Central memory CD8-positive, alpha-beta T cell (primary cell): Measurements from ENCODE around the gene SGMS2.
"Not testable (repeated sequence)": the region's sequence is repeated elsewhere in the genome, so short reads cannot be mapped to it uniquely, and the experiment has no call there.

Source experiments
- ATAC-seq: fragments of 150-1000 bp; cut with Tn5 transposase; replicated peaks from 2 replicates; pipeline ENCODE4 v1.10.0; 2022; ENCODE audit warnings: mild to moderate bottlenecking, moderate FRiP score, moderate number of reproducible peaks; ENCODE audit not compliant: poor library complexity, severe bottlenecking; ENCODE audit errors: extremely low read depth
- DNase-seq, 2 donors: peaks; one replicate each; pipeline ENCODE4 v3.0.0; 2021; ENCODE audit warnings: low spot score in 2 of 2
- H3K27ac Mint-ChIP-seq: one replicate; pipeline ENCODE4 v1.8.0; 2022; ENCODE audit warnings: low read depth, mild to moderate bottlenecking, moderate library complexity, mixed read lengths
- H3K27me3 Mint-ChIP-seq: one replicate; pipeline ENCODE4 v1.8.0; 2022; ENCODE audit warnings: mixed read lengths
- H3K36me3 Mint-ChIP-seq: one replicate; pipeline ENCODE4 v1.8.0; 2022; ENCODE audit warnings: mild to moderate bottlenecking, moderate library complexity, mixed read lengths; ENCODE audit not compliant: insufficient read depth
- H3K4me1 Mint-ChIP-seq: one replicate; pipeline ENCODE4 v1.8.0; 2022; ENCODE audit warnings: mixed read lengths
- H3K4me3 Mint-ChIP-seq: one replicate; pipeline ENCODE4 v1.8.0; 2022; ENCODE audit warnings: mild to moderate bottlenecking, moderate library complexity, mixed read lengths
- H3K9me3 Mint-ChIP-seq: one replicate; pipeline ENCODE4 v1.8.0; 2022; ENCODE audit warnings: mixed read lengths

SGMS2 gene

DNA sequence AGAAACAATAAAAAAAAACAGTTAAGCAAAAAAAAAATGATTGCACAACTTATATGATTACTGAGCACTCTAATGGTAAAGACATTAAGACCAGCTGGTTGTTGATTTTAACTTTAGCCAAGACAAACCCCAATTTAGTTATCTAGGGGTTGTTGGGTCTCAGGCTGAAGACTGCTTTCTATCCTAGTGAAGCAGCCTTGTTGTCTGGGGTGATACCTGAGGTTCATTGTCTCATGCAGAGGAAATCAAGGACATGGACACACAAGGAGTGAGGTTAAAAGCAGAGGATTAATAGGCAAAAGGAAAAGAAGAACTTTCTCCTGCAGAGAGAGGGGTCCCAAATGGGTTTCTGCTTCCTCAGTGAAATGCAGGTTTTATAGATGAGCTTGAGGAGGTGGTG, 66.6 kb downstream of the SGMS2 start:
- no peaks in the 10 kb centered on the region for H3K9me3 Mint-ChIP-seq
- H3K4me1 Mint-ChIP-seq: no peaks in the 10 kb centered on the region
- ATAC-seq: no peak
- H3K36me3 Mint-ChIP-seq: peaks cover 2% of the 10 kb centered on the region
- no peak overlapping the region for H3K27ac Mint-ChIP-seq
- H3K4me3 Mint-ChIP-seq: no peak overlapping the region
- peaks cover 47% of the 10 kb centered on the region for H3K27me3 Mint-ChIP-seq
- DNase-seq: no peak

DNA sequence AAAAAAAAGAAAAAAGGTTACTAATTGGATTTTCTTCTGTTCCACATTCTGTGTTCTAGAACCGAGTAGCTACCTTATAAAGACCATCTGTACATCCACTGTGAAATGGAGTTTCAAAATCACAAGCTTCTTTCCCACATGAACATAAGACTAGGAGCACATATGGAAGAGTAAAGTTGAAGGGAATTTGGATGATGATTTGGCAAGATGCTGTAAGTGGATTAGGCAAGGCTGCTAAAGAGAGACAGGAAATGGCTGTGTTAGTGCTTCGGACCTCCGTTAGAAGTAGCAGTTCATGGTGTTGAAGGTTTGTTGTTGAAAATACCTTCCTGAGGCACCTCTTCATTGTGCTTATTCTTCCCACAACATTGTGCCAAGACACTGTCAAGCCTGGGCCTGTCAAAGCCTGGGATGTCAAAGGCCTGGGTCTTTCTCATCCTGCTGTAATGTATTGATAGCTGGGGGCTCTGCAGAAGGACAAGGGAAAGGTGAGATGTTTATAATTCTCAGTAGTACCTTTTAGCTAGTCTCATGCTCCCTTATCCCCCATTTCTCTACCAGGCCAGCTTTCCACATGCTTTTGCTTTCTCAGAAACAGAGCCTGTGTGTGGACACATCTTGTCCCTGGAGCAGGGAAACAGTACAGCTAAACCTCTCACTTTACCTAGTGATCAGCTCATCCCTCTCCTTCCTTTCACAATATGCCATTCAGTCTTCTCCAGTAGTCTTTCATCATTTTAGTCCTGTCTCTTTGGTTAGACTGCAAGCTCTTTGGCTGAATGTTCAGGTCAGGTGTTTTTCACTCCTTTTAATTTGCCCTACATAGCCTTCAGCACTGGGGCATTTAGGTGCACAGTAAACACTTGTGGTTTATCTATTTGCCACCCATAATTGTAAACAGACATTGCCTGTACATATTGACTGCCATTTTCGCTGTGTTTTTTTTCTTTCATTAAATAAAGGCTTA, 68.7 kb downstream of the SGMS2 start:
- peaks cover 2% of the 10 kb centered on the region for H3K36me3 Mint-ChIP-seq
- no peaks in the 10 kb centered on the region for H3K4me1 Mint-ChIP-seq
- H3K9me3 Mint-ChIP-seq: no peaks in the 10 kb centered on the region
- no peak overlapping the region for H3K27ac Mint-ChIP-seq
- no peak for DNase-seq
- peaks cover 52% of the 10 kb centered on the region for H3K27me3 Mint-ChIP-seq
- H3K4me3 Mint-ChIP-seq: no peak overlapping the region
- no peak for ATAC-seq

DNA sequence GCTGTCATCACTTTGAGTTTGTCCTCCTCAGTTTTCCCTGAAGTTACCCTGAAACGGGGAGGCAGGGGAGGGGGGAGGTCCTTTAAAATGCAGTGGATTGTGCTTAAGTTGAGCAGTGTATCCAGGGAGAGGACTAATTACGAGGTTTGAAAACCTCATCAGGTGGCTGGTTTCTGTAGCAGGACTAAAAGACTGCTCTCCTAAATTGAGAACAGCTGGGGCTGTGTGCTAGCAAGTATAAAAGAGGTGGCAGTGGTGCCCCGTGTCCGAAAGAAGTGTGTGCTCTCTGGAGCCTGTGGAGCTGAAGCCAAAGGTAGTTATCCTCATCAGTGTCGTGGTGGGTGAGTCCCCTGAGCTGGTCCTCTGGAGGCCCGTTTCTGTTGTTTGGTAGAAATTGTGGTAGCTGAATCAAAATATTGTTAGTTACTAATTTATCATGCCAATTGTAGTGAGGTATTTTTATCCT, 69.4 kb downstream of the SGMS2 start:
- Mint-ChIP-seq H3K27me3 (peaks cover 54% of the 10 kb centered on the region), H3K4me3 (no peak overlapping the region), H3K4me1 (no peaks in the 10 kb centered on the region), H3K27ac (no peak overlapping the region), H3K9me3 (no peaks in the 10 kb centered on the region), H3K36me3 (peaks cover 2% of the 10 kb centered on the region)
- DNase-seq (no peak), ATAC-seq (no peak)

DNA sequence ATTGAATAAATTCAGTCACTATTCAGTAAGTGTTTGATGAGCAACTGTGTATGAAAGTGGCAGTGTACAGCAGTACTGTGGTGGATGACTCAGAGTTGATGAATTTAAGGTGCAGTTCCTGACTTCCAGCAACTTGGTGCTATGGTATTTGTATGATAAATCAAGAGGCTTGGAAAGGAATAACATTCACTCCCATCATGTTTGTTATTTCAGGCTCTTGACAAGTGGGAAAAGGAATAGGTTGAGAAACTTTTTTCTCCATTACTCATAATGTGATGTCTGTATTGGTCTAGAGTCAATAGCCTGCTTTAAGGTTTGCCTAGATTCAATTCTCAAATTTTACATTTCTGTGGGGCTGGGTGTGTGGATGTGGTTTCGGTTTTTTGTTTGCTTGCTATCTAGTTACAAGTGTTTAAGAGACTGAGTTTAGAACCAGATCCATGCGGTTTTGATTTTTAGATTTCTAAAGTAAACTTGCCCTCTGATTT, 71.5 kb downstream of the SGMS2 start:
- no peak overlapping the region for H3K27ac Mint-ChIP-seq
- DNase-seq: no peak
- H3K9me3 Mint-ChIP-seq: no peaks in the 10 kb centered on the region
- H3K36me3 Mint-ChIP-seq: peaks cover 2% of the 10 kb centered on the region
- ATAC-seq: no peak
- no peaks in the 10 kb centered on the region for H3K4me1 Mint-ChIP-seq
- H3K27me3 Mint-ChIP-seq: peaks cover 58% of the 10 kb centered on the region
- H3K4me3 Mint-ChIP-seq: no peak overlapping the region

DNA sequence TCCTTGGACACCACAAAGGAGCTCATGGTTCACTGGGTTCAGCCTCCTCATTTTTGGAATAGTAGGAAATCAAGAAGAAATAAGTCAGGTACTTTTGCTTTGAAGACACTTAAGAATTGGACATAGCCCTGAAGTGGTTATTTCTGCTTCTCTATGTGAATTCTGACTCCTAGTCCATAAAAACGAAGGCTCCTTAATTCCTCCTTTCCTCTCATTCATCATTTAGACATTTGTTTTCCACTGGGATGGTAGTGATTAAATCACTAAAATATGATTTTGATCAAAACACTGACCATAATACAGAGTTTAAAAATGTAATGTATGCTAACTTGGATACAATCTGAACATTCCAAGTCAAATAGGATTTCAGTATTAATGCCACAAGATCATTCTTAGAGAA, 71.9 kb downstream of the SGMS2 start:
- no peak overlapping the region for H3K4me3 Mint-ChIP-seq
- peaks cover 58% of the 10 kb centered on the region for H3K27me3 Mint-ChIP-seq
- no peak overlapping the region for H3K27ac Mint-ChIP-seq
- no peak for DNase-seq
- no peaks in the 10 kb centered on the region for H3K9me3 Mint-ChIP-seq
- no peaks in the 10 kb centered on the region for H3K4me1 Mint-ChIP-seq
- peaks cover 2% of the 10 kb centered on the region for H3K36me3 Mint-ChIP-seq
- no peak for ATAC-seq

DNA sequence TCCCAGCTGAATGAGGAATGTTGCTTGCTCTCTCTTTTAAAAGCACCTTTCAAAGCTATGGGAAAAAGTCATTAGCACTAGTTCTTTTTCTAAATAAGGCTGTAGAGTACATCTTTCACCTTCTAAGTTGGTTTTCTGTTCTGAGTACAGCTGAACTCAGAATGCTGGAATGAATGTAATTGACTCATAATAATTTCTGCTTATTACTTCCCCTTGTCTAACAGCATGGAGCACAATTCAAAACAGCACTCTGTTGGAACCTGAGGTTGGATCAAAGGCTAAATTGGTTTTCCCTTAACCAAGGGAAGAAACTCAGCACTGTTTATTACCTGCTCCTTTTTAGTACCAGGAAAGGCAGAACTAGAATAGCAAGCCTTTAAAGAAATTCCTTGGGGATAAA, 73.1 kb downstream of the SGMS2 start:
- H3K27ac Mint-ChIP-seq: no peak overlapping the region
- H3K9me3 Mint-ChIP-seq: no peaks in the 10 kb centered on the region
- DNase-seq (no peak), ATAC-seq (no peak)
- peaks cover 68% of the 10 kb centered on the region for H3K27me3 Mint-ChIP-seq
- H3K4me3 Mint-ChIP-seq: no peak overlapping the region
- H3K36me3 Mint-ChIP-seq: peaks cover 2% of the 10 kb centered on the region
- H3K4me1 Mint-ChIP-seq: no peaks in the 10 kb centered on the region

DNA sequence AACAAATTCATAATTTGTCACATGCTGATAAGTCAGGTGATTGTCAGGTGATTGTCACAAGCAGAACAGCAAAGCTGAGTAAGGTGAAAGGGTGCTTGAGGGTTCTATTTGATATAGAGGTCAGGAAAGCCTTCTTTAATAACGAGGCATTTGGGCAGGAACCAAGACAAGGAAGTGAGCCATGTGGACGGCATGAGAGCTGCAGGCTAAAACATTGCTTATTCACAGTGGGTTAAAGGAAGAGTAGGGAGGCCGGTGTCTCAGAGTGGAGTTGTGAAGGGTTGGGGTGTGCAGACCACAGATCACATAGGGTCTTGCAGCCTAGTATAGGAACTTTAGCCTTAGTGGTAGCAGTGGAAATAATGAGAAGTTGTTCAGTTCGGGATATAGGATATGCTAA, 75.3 kb downstream of the SGMS2 start:
- H3K4me1 Mint-ChIP-seq: no peaks in the 10 kb centered on the region
- peaks cover 78% of the 10 kb centered on the region for H3K27me3 Mint-ChIP-seq
- ATAC-seq (no peak), DNase-seq (no peak)
- H3K27ac Mint-ChIP-seq: no peak overlapping the region
- no peaks in the 10 kb centered on the region for H3K36me3 Mint-ChIP-seq
- no peaks in the 10 kb centered on the region for H3K9me3 Mint-ChIP-seq
- no peak overlapping the region for H3K4me3 Mint-ChIP-seq

DNA sequence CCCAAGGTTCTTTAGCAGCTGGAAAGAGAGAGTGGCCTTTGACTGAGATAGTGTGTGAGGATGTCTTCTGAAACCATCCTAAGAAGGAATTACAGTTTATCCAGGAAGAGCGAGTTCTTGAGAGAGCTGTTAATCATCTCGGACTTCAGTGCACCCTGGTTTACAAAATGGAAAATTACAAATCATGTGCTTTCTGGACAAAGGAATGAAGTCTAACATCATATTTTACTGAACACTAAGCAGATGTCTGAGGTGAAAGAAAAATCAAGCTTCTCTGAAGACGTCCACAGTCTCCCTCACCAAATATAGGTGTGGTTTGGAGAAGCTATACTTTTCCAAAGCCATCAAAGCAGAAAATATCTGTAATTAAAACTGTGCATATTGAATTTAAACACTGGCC, 75.8 kb downstream of the SGMS2 start:
- peaks cover 74% of the 10 kb centered on the region for H3K27me3 Mint-ChIP-seq
- H3K9me3 Mint-ChIP-seq: no peaks in the 10 kb centered on the region
- no peaks in the 10 kb centered on the region for H3K4me1 Mint-ChIP-seq
- H3K27ac Mint-ChIP-seq: no peak overlapping the region
- H3K4me3 Mint-ChIP-seq: no peak overlapping the region
- no peak for DNase-seq
- H3K36me3 Mint-ChIP-seq: no peaks in the 10 kb centered on the region
- ATAC-seq: no peak

DNA sequence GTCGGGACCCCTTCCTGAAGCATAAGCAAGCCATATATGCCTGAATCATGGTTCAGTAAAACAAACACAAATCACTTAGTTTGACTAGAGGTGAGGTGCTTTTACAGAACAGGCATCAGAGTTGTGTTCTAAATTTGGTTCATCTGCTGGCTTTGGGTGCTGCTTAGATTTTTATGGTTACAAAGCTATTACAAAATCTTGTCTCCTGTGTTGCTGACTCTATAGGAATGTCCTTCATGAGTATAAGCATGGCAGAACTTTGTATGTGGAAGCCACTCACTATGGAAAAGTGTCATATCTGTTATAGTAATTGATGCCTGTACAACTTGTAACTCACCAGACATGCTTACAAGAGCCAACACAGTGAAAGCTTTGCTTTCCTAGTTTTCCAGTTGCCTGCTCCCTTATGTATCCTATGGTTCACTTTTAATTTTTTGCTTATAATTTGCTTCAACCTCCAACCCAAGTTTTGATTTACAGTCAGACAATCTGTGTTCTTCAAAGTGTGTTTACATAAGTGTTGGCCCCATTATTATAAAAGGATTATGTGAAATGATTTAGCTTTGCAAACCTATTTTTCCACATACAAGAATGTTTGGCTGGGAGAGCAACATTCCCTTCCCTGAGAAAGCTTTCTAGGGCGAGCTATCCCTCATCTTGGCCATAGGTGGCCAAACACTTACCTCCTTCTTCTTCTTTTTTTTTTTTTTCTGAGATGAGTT, 76.6 kb downstream of the SGMS2 start:
- Mint-ChIP-seq H3K27me3 (peaks cover 65% of the 10 kb centered on the region), H3K4me3 (no peak overlapping the region), H3K9me3 (no peaks in the 10 kb centered on the region), H3K27ac (no peak overlapping the region), H3K4me1 (no peaks in the 10 kb centered on the region), H3K36me3 (no peaks in the 10 kb centered on the region)
- no peak for ATAC-seq
- DNase-seq: no peak

DNA sequence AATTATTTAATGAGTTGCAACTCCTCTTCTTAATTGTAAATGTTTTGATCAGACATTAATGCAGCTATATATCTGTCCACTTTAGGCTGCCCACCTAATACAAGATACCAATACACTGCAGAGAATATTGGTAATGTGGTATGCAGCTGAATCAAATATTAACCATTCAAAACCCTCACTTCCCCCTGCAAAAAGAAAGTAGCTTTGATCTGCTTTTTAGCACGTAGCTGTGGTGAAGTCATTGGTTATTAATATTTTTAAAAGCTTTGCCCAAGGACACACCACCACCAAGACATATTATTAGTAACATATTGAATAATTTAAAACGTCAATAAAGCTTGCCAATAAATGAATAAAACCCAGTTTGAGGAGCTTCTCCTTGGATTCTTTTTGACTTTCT, 78.0 kb downstream of the SGMS2 start:
- no peak for ATAC-seq
- Mint-ChIP-seq H3K36me3 (no peaks in the 10 kb centered on the region), H3K4me3 (no peak overlapping the region), H3K27me3 (peaks cover 61% of the 10 kb centered on the region), H3K27ac (no peak overlapping the region), H3K9me3 (no peaks in the 10 kb centered on the region), H3K4me1 (no peaks in the 10 kb centered on the region)
- DNase-seq: no peak

DNA sequence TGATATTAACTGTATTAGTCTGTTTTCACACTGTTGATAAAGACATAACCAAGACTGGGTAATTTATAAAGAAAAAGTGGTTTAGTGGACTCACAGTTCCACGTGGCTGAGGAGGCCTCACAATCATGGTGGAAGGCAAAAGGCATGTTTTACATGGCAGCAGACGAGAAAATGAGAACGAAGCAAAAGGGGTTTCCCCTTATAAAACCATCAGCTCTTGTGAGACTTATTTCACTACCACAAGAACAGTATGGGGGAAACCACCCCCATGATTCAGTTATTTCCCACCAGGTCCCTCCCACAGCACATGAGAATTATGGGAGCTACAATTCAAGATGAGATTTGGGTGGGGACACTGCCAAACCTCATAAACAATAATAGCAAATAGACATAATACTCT, 80.3 kb downstream of the SGMS2 start:
- not testable (repeated sequence) for H3K36me3 Mint-ChIP-seq, H3K9me3 Mint-ChIP-seq, ATAC-seq, DNase-seq, H3K4me1 Mint-ChIP-seq, H3K27ac Mint-ChIP-seq, H3K4me3 Mint-ChIP-seq
- H3K27me3 Mint-ChIP-seq: peaks cover 65% of the 10 kb centered on the region

DNA sequence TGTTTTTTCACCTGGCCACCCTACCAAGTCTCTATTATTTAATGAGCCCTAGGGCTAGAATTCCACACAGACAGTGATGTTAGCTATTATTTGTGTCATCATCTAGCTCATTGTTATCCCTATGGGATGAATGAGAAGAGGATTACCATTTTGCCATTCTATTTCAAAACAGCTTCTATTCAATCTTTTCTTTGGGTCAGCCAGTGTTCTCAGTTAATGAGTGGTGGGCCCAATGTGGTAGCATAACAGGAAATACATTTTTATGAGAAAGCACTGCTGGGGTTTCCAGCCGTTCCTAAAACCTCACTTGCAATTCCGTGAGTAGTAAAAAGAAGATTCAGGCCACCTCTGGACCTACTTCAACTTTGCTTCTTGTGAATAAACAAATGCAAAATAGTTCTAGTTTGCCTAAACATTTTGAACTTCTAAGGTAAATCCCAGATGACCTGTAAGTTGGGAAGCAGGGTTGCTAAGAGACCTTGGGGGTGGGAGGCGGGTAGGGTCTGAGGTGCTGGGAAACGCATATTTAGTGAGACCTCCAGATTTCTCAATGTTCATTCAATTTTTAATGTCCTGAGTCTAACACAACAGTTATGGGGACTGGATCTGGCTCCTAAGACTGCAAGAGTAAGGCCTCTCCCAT, 81.8 kb downstream of the SGMS2 start:
- Mint-ChIP-seq H3K4me3 (no peak overlapping the region), H3K27ac (no peak overlapping the region), H3K4me1 (no peaks in the 10 kb centered on the region), H3K27me3 (peaks cover 58% of the 10 kb centered on the region), H3K9me3 (no peaks in the 10 kb centered on the region), H3K36me3 (no peaks in the 10 kb centered on the region)
- DNase-seq (no peak), ATAC-seq (no peak)
